Adrenal gland (tissue), 5 donors: ENCODE measurements around the gene CACNA1A.

Experiments
- POLR2A ChIP-seq, 2 donors: fragments of 450-650 bp; IDR thresholded peaks; one replicate each; pipeline ENCODE4 v1.6.1; 2017; ENCODE audit warnings: antibody characterized with exemption in 2 of 2, mild to moderate bottlenecking in 2 of 2, moderate library complexity in 1 of 2
- TF ChIP-seq, protein P1 (sequence below), 6 experiments: fragments of 450-650 bp in 4 of 6; fragments of 200-600 bp in 2 of 6; sonication (generic) in 1 of 6; IDR thresholded peaks; 1 replicate in 5 of 6; 2 replicates in 1 of 6; pipeline versions ENCODE4 v1.5.1 to v1.8.0; 2016 to 2021; ENCODE audit warnings: antibody characterized with exemption in 6 of 6, mild to moderate bottlenecking in 2 of 6, moderate library complexity in 1 of 6
- donor health status: DM: no; HTN: no; CAD: no.

- TF ChIP-seq, protein P1, sequence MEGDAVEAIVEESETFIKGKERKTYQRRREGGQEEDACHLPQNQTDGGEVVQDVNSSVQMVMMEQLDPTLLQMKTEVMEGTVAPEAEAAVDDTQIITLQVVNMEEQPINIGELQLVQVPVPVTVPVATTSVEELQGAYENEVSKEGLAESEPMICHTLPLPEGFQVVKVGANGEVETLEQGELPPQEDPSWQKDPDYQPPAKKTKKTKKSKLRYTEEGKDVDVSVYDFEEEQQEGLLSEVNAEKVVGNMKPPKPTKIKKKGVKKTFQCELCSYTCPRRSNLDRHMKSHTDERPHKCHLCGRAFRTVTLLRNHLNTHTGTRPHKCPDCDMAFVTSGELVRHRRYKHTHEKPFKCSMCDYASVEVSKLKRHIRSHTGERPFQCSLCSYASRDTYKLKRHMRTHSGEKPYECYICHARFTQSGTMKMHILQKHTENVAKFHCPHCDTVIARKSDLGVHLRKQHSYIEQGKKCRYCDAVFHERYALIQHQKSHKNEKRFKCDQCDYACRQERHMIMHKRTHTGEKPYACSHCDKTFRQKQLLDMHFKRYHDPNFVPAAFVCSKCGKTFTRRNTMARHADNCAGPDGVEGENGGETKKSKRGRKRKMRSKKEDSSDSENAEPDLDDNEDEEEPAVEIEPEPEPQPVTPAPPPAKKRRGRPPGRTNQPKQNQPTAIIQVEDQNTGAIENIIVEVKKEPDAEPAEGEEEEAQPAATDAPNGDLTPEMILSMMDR (IDR thresholded peaks at IDR 0.05): no peak
- no peak for TF ChIP-seq POLR2A (IDR thresholded peaks at IDR 0.05)
These were observed 214.4 kb downstream of the CACNA1A start for GRCh38 chr19:13291913-13292312.
